ENCODE data around the gene GABBR1.

Gene GABBR1

GRCh38 chr6:29619578-29620160, 13.3 kb downstream of the GABBR1 start:
- no peak for DNase-seq

GRCh38 chr6:29617782-29618554, 15.0 kb downstream of the GABBR1 start:
- no peak for DNase-seq

GRCh38 chr6:29611426-29611825, 21.6 kb downstream of the GABBR1 start:
- no peak for DNase-seq

- no peak for DNase-seq
Observed at GRCh38 chr6:29610540-29610939, 22.4 kb downstream of the GABBR1 start.

- DNase-seq: no peak
Observed at GRCh38 chr6:29608131-29608530, 24.9 kb downstream of the GABBR1 start.

GRCh38 chr6:29603930-29604329, 29.1 kb downstream of the GABBR1 start:
- DNase-seq: no peak

GRCh38 chr6:29603456-29603855, 29.5 kb downstream of the GABBR1 start:
- no peak for DNase-seq

GRCh38 chr6:29602564-29603361, 30.2 kb downstream of the GABBR1 start:
- peak; percentile 29 for DNase-seq

- no peak for DNase-seq
Observed at GRCh38 chr6:29598172-29598747, 34.7 kb downstream of the GABBR1 start.

- peak; percentile 18 for DNase-seq
Observed at GRCh38 chr6:29597184-29597583, 35.8 kb downstream of the GABBR1 start.

GRCh38 chr6:29596381-29596900, 36.5 kb downstream of the GABBR1 start:
- DNase-seq: no peak

GRCh38 chr6:29593199-29593855, 39.7 kb downstream of the GABBR1 start:
- DNase-seq: no peak

- DNase-seq: no peak
Observed at GRCh38 chr6:29591677-29592076, 41.3 kb downstream of the GABBR1 start.

- DNase-seq: no peak
Observed at GRCh38 chr6:29590218-29590808, 42.7 kb downstream of the GABBR1 start.

GRCh38 chr6:29589423-29590048, 43.4 kb downstream of the GABBR1 start:
- peak; percentile 34 for DNase-seq

GRCh38 chr6:29584821-29585220, 48.2 kb downstream of the GABBR1 start, which contains the start of gene OR2H2:
Gene OR2H2, plus strand, starts transcription at chr6:29585121. Its CDS starts 2,824 bp downstream, at chr6:29587945.
- DNase-seq: no peak

GRCh38 chr6:29577544-29577943, 55.4 kb downstream of the GABBR1 start:
- DNase-seq: no peak

GRCh38 chr6:29576056-29576455, 56.9 kb downstream of the GABBR1 start:
- no peak for DNase-seq

- DNase-seq: no peak
Observed at GRCh38 chr6:29567991-29568390, 65.0 kb downstream of the GABBR1 start.

- DNase-seq: no peak
Observed at GRCh38 chr6:29567541-29567940, 65.4 kb downstream of the GABBR1 start.

GRCh38 chr6:29566856-29567255, 66.1 kb downstream of the GABBR1 start:
- no peak for DNase-seq
